Endodermal cell (in vitro differentiated cells): Measurements from ENCODE around the gene RFPL1. TPM values are rescaled to one million over a fixed set of nuclear protein-coding genes. Genes with fewer than 3 reads are reported as not detected.
A peak's percentile ranks its signal among the peaks of the same experiment; 100 is the strongest.

Experiments used
- DNase-seq: peaks from one replicate; pipeline ENCODE4 v3.0.0-alpha.2; 2017
- H3K27ac ChIP-seq: 2 replicates; pipeline ENCODE4 v1.5.1; 2013; ENCODE audit warnings: mild to moderate bottlenecking, low read depth, low read length, moderate library complexity
- H3K27me3 ChIP-seq: 2 replicates; pipeline ENCODE4 v1.6.1; 2013; ENCODE audit warnings: mild to moderate bottlenecking, low read length, moderate library complexity; ENCODE audit not compliant: insufficient read depth, control insufficient read depth, poor library complexity, severe bottlenecking
- H3K36me3 ChIP-seq: 2 replicates; pipeline ENCODE4 v1.7.0; 2013; ENCODE audit warnings: mild to moderate bottlenecking, low read length, moderate library complexity; ENCODE audit not compliant: control insufficient read depth, insufficient read depth
- H3K4me1 ChIP-seq: one replicate; pipeline ENCODE4 v1.7.0; 2013; ENCODE audit warnings: low read length; ENCODE audit not compliant: control insufficient read depth, insufficient read depth
- H3K4me3 ChIP-seq: 2 replicates; pipeline ENCODE4 v1.5.1; 2013; ENCODE audit warnings: mild to moderate bottlenecking, low read length, moderate library complexity
- H3K9ac ChIP-seq: 2 replicates; pipeline ENCODE4 v1.6.1; 2013; ENCODE audit warnings: mild to moderate bottlenecking, low read length, moderate library complexity; ENCODE audit not compliant: poor library complexity, severe bottlenecking; ENCODE audit errors: extremely low read depth
- H3K9me3 ChIP-seq: 2 replicates; pipeline ENCODE4 v1.6.1; 2013; ENCODE audit warnings: mild to moderate bottlenecking, low read length, moderate library complexity; ENCODE audit not compliant: control insufficient read depth
- H3K27ac Mint-ChIP-seq: 2 replicates; pipeline ENCODE4 v1.8.0; 2020; ENCODE audit warnings: mixed read lengths
- H3K27me3 Mint-ChIP-seq: 2 replicates; pipeline ENCODE4 v1.8.0; 2021; ENCODE audit warnings: mild to moderate bottlenecking, mixed read lengths; ENCODE audit not compliant: insufficient read depth
- H3K36me3 Mint-ChIP-seq: 2 replicates; pipeline ENCODE4 v1.8.0; 2020; ENCODE audit warnings: low read depth, mixed read lengths
- H3K4me1 Mint-ChIP-seq: 2 replicates; pipeline ENCODE4 v1.8.0; 2020; ENCODE audit warnings: mixed read lengths
- H3K4me3 Mint-ChIP-seq: 2 replicates; pipeline ENCODE4 v1.8.0; 2020; ENCODE audit warnings: mild to moderate bottlenecking, moderate library complexity, mixed read lengths
- H3K9me3 Mint-ChIP-seq: 2 replicates; pipeline ENCODE4 v1.8.0; 2020; ENCODE audit warnings: mild to moderate bottlenecking, mixed read lengths
- WGBS, 2 experiments: methylation state at CpG; one replicate each; pipeline versions ENCODE4 v1.1.5 to v1.1.7; 2013; ENCODE audit warnings: missing lambda C conversion rate in 2 of 2, mixed read lengths in 1 of 2; ENCODE audit not compliant: insufficient coverage in 1 of 2, insufficient read length in 1 of 2; 5-methylcytosine and 5-hydroxymethylcytosine counted together
- total RNA-seq, 2 donors: library from RNA; stranded (reverse); fragmentation: NEBNext Ultra II Directional in 1 of 2; extraction: Animal tissue kit (Norgen Biotek cat#: 25700) in 1 of 2; gene quantifications; 2 replicates in 1 of 2; 3 replicates in 1 of 2; pipeline ENCODE4 v1.2.1, GENCODE V29; 2021
- TF ChIP-seq, protein P1 (sequence below): fragments of 200-600 bp; sonication (generic); conservative IDR thresholded peaks from 2 replicates; pipeline ENCODE4 v1.5.0; 2021; ENCODE audit warnings: antibody characterized with exemption, mild to moderate bottlenecking

The RFPL1 gene
- total RNA-seq, 2 donors from 2014 or later = not detected

DNA sequence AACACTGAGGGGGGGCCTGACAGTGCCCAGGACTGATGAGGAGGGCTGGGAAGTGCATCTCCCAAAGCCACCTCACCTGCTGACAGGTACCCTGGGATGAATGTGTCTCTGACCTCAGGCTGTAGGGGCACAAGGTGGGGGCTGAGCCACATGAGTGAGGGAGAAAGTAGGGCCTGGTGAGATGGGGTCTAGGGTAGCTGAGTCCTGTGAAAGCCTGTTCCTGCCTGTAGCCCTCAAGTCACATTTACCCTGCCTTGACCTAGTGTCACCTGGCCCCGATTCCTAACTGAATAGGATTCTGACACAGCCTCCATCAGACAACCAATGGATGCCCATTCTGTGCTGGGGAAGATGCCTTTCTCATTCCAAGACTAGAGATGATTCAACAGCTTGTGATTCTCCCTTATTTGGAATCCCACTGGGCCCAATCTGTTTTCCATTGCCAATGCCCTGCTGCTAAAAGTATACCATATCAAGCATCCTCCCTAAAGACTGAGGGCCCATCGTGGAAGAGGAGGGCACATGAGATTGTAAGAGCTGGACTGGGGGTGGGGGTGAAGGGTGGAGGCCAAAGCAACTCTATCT, 11.1 kb upstream of the RFPL1 start:
- TF ChIP-seq, protein P1, sequence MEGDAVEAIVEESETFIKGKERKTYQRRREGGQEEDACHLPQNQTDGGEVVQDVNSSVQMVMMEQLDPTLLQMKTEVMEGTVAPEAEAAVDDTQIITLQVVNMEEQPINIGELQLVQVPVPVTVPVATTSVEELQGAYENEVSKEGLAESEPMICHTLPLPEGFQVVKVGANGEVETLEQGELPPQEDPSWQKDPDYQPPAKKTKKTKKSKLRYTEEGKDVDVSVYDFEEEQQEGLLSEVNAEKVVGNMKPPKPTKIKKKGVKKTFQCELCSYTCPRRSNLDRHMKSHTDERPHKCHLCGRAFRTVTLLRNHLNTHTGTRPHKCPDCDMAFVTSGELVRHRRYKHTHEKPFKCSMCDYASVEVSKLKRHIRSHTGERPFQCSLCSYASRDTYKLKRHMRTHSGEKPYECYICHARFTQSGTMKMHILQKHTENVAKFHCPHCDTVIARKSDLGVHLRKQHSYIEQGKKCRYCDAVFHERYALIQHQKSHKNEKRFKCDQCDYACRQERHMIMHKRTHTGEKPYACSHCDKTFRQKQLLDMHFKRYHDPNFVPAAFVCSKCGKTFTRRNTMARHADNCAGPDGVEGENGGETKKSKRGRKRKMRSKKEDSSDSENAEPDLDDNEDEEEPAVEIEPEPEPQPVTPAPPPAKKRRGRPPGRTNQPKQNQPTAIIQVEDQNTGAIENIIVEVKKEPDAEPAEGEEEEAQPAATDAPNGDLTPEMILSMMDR = no peak
- H3K36me3 ChIP-seq = no peaks in the 10 kb centered on the region
- H3K4me1 ChIP-seq = no peaks in the 10 kb centered on the region
- H3K4me3 ChIP-seq = no peak overlapping the region
- H3K4me3 Mint-ChIP-seq = no peak overlapping the region
- H3K36me3 Mint-ChIP-seq = no peaks in the 10 kb centered on the region
- WGBS, 2 experiments = 88 to 95% methylated on average over 1 to 2 of the region's 2 CpGs
- no peaks in the 10 kb centered on the region for H3K9me3 Mint-ChIP-seq
- peaks cover 16% of the 10 kb centered on the region for H3K4me1 Mint-ChIP-seq
- no peaks in the 10 kb centered on the region for H3K9me3 ChIP-seq
- no peaks in the 10 kb centered on the region for H3K27me3 ChIP-seq
- no peak overlapping the region for H3K27ac Mint-ChIP-seq
- no peak overlapping the region for H3K27ac ChIP-seq
- no peaks in the 10 kb centered on the region for H3K27me3 Mint-ChIP-seq
- no peak for DNase-seq
- H3K9ac ChIP-seq = no peak overlapping the region

DNA sequence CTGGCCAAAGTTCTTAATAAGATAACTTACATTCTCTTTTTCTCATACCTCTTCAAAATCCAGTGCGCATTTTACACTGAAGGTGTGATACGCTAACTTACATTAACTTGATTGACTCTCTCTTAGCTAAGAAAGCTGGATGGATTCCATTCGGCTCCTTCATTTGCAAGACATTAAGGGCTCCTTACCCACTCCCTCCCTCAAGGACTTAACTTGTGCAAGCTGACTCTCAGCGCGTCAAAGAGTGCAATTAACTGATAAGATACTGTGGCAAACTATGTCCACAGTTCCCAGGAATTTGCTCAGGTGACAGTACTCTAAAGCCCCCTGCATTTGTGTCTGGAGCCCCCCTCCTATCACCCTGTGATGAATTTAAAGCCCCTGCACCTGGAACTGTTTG, 6.4 kb upstream of the RFPL1 start:
- Mint-ChIP-seq H3K36me3 (no peaks in the 10 kb centered on the region), H3K9me3 (no peaks in the 10 kb centered on the region), H3K27ac (peak overlapping the region; percentile 94), H3K27me3 (no peaks in the 10 kb centered on the region), H3K4me1 (peaks cover 23% of the 10 kb centered on the region), H3K4me3 (peak overlapping the region; percentile 26)
- Histone ChIP-seq H3K4me3 (no peak overlapping the region), H3K27me3 (no peaks in the 10 kb centered on the region), H3K36me3 (no peaks in the 10 kb centered on the region), H3K9me3 (no peaks in the 10 kb centered on the region), H3K27ac (no peak overlapping the region), H3K9ac (no peak overlapping the region), H3K4me1 (peaks cover 4% of the 10 kb centered on the region)
- DNase-seq = peak; percentile 54
- TF ChIP-seq, protein P1 = no peak
- 29 to 48% methylated on average over 5 of the region's 5 CpGs for WGBS, 2 experiments

DNA sequence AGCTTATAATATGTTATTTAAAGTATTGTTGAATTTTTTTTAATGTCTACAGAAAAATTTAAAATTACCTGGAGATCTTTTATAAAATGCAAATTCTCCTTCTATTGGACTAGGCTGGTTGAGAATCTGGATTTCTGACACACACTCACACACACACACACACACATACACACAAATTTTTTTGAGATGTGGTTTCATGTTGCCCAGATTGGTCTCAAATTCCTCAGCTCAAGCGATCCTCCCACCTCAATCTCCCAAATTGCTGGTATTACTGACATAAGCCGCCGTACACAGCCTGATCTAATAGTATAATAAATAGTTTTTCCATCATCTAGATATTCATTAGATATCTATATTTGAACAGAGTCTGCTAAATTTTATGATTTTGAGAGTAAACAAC, 4.5 kb upstream of the RFPL1 start:
- H3K9me3 ChIP-seq = no peaks in the 10 kb centered on the region
- no peak overlapping the region for H3K9ac ChIP-seq
- H3K4me3 Mint-ChIP-seq = no peak overlapping the region
- H3K9me3 Mint-ChIP-seq = no peaks in the 10 kb centered on the region
- H3K4me1 ChIP-seq = peaks cover 4% of the 10 kb centered on the region
- TF ChIP-seq, protein P1 = no peak
- no peak overlapping the region for H3K27ac Mint-ChIP-seq
- H3K27ac ChIP-seq = no peak overlapping the region
- no peak for DNase-seq
- H3K4me3 ChIP-seq = no peak overlapping the region
- 100% methylated on average over 1 of the region's 3 CpGs for WGBS, 2 experiments
- no peaks in the 10 kb centered on the region for H3K36me3 ChIP-seq
- H3K27me3 ChIP-seq = no peaks in the 10 kb centered on the region
- H3K4me1 Mint-ChIP-seq = peaks cover 23% of the 10 kb centered on the region
- H3K27me3 Mint-ChIP-seq = no peaks in the 10 kb centered on the region
- no peaks in the 10 kb centered on the region for H3K36me3 Mint-ChIP-seq
